ENCODE results near the gene PPA1. TPM values are rescaled to one million over a fixed set of nuclear protein-coding genes. Genes with fewer than 3 reads are reported as not detected.

Gene PPA1
- total RNA-seq, 3 donors from 2014 or later (not counting 1 experiment from before 2014, with no cell fraction given) = 17.0 to 26.5 (median 19.2) TPM

DNA sequence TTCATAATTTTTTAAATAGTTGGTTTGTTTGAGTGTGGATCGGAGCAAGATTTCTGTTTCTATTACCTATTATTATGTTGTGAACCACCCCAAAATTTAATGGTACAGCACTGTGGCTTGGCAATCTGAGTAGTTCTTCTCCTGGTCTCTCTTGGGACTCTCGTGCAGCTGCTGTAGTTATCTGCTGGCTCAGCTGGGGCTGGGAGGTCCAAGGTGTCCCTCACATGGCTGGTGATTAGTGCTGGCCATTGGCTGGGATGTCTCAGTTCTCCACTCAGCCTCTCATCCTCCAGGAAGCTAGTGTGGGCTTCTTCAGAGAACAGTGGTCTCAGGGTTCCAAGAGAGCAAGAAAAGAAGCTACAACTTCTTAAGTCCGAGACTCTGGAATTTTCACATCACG lies 35.1 kb upstream of the PPA1 start:
- Mint-ChIP-seq H3K27ac (no peak overlapping the region), H3K27me3 (ENCODE audit: low read depth in 2 of 2) (peaks cover 17 to 26% of the 10 kb centered on the region in 2 donors), H3K4me3 (no peak overlapping the region), H3K9me3 (no peaks in the 10 kb centered on the region), H3K36me3 (no peaks in the 10 kb centered on the region), H3K4me1 (no peaks in the 10 kb centered on the region)
- DNase-seq = no peak
- 90% methylated on average over 4 of the region's 4 CpGs for WGBS (ENCODE audit: insufficient coverage)
- ATAC-seq = no peak
- H3K4me3 ChIP-seq (ENCODE audit: low read length) = no peak overlapping the region
- intact Hi-C loops (cut with micrococcal nuclease) = no loop called here
- H3K27ac ChIP-seq (ENCODE audit: low read length) = no peak overlapping the region
- H3K36me3 ChIP-seq (ENCODE audit: control insufficient read depth, insufficient read depth, low read length) = no peaks in the 10 kb centered on the region
- H3K9me3 ChIP-seq (ENCODE audit: control insufficient read depth, insufficient read depth, low read length) = no peaks in the 10 kb centered on the region
- peaks cover 5% of the 10 kb centered on the region for H3K4me1 ChIP-seq (ENCODE audit: control insufficient read depth, insufficient read depth, low read length)
- no peaks in the 10 kb centered on the region for H3K27me3 ChIP-seq (ENCODE audit: control insufficient read depth, insufficient read depth, low read length)
- TF ChIP-seq, protein P1, sequence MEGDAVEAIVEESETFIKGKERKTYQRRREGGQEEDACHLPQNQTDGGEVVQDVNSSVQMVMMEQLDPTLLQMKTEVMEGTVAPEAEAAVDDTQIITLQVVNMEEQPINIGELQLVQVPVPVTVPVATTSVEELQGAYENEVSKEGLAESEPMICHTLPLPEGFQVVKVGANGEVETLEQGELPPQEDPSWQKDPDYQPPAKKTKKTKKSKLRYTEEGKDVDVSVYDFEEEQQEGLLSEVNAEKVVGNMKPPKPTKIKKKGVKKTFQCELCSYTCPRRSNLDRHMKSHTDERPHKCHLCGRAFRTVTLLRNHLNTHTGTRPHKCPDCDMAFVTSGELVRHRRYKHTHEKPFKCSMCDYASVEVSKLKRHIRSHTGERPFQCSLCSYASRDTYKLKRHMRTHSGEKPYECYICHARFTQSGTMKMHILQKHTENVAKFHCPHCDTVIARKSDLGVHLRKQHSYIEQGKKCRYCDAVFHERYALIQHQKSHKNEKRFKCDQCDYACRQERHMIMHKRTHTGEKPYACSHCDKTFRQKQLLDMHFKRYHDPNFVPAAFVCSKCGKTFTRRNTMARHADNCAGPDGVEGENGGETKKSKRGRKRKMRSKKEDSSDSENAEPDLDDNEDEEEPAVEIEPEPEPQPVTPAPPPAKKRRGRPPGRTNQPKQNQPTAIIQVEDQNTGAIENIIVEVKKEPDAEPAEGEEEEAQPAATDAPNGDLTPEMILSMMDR (IDR thresholded peaks at IDR 0.05) = no peak

DNA sequence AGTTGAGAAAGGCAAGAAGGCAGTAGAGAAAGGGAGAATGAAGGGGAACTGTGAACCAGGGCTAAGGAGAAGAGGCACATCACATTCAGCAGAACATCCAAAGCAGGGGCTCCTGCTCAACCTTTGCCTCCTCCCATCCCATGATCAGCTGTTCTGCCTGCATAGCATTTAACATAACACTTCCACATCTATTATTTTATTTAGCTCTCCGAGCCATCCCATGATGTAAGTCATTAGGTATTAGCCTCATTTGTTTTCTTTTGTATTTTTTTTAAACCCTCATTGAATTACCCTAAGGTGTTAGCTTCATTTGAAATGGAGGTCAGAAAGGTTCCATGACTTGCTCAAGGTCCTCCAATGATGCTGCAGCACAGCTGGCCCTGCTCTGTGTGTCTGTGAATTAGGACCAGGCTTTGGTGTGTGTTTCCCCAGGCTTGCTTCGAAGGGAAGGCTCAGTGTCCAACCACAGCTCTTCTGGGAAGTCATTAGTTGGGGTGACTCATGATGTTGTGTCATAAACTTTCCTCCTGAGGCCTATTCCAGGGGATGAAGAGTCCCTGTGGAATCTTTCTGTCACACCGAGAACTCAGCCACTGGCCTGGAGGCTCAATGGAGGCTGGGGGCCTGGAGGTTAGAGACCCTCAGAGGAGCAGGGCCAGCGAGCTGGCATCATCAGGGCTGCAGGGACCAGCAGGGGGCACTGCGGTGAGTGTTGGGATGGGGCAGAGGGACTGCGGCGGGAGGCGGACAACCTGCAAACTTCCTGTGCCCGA lies 34.1 kb upstream of the PPA1 start:
- Histone ChIP-seq H3K4me1 (ENCODE audit: control insufficient read depth, insufficient read depth, low read length) (peaks cover 1% of the 10 kb centered on the region), H3K4me3 (ENCODE audit: low read length) (no peak overlapping the region), H3K36me3 (ENCODE audit: control insufficient read depth, insufficient read depth, low read length) (no peaks in the 10 kb centered on the region), H3K27me3 (ENCODE audit: control insufficient read depth, insufficient read depth, low read length) (no peaks in the 10 kb centered on the region), H3K9me3 (ENCODE audit: control insufficient read depth, insufficient read depth, low read length) (no peaks in the 10 kb centered on the region), H3K27ac (ENCODE audit: low read length) (no peak overlapping the region)
- no peaks in the 10 kb centered on the region for H3K36me3 Mint-ChIP-seq
- WGBS (ENCODE audit: insufficient coverage) = 65% methylated on average over 8 of the region's 9 CpGs
- H3K27ac Mint-ChIP-seq = no peak overlapping the region
- TF ChIP-seq, protein P1 (IDR thresholded peaks at IDR 0.05) = no peak
- H3K4me1 Mint-ChIP-seq = no peaks in the 10 kb centered on the region
- H3K4me3 Mint-ChIP-seq = no peak overlapping the region
- peaks cover 21 to 26% of the 10 kb centered on the region in 2 donors for H3K27me3 Mint-ChIP-seq (ENCODE audit: low read depth in 2 of 2)
- H3K9me3 Mint-ChIP-seq = no peaks in the 10 kb centered on the region
- intact Hi-C loops (cut with micrococcal nuclease) = no loop called here
- DNase-seq (peak in 1 of 2 donors; percentile 14), ATAC-seq (peak in 1 of 3 donors; percentile 37)

DNA sequence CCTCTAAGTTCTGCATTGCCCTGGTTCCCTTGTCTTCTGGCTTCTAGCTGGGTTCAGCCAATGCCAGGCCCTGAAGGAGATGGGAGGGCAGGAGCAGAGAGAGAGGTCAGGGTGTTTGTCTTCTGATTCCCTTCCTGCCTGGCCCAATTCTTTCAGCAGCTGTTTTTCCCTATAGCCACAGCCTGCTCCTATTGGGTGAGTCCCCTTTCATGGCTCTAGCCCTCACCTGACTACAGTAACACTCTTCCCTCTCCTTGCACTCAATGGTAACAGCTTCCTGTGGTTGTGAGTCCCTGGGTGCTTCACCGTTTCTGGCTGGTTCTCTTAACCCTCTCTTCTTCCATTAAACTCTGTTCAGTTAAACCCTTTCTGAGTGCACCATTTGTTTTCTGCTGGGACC lies 33.5 kb upstream of the PPA1 start:
- ATAC-seq = no peak
- Histone ChIP-seq H3K36me3 (ENCODE audit: control insufficient read depth, insufficient read depth, low read length) (no peaks in the 10 kb centered on the region), H3K4me1 (ENCODE audit: control insufficient read depth, insufficient read depth, low read length) (no peaks in the 10 kb centered on the region), H3K27me3 (ENCODE audit: control insufficient read depth, insufficient read depth, low read length) (no peaks in the 10 kb centered on the region), H3K27ac (ENCODE audit: low read length) (no peak overlapping the region), H3K9me3 (ENCODE audit: control insufficient read depth, insufficient read depth, low read length) (no peaks in the 10 kb centered on the region), H3K4me3 (ENCODE audit: low read length) (no peak overlapping the region)
- 22% methylated on average over 1 of the region's 1 CpG for WGBS (ENCODE audit: insufficient coverage)
- Mint-ChIP-seq H3K27me3 (ENCODE audit: low read depth in 2 of 2) (peaks cover 26 to 28% of the 10 kb centered on the region in 2 donors), H3K4me3 (no peak overlapping the region), H3K27ac (no peak overlapping the region), H3K36me3 (no peaks in the 10 kb centered on the region), H3K4me1 (no peaks in the 10 kb centered on the region), H3K9me3 (no peaks in the 10 kb centered on the region)
- TF ChIP-seq, protein P1 (IDR thresholded peaks at IDR 0.05) = no peak
- intact Hi-C loops (cut with micrococcal nuclease) = no loop called here
- no peak for DNase-seq

DNA sequence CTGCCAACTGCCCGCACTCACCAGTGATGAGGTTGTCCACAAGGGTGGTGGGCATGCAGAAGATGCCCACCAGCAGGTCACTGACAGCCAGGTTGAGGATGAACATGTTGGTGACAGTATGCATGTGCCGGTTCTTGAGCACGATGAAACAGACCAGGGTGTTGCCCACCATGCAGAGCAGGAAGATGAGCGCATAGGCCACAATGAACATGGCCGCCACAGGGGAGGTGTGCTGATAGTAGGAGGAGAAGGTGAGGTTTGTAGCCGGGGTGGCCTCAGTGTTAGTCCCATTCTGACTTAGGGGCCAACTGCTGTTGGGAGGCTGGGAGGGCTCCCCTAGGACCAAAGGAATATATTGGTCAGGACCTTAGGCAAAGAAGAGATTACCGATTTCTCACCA lies 32.8 kb upstream of the PPA1 start:
- Histone ChIP-seq H3K4me3 (ENCODE audit: low read length) (no peak overlapping the region), H3K27ac (ENCODE audit: low read length) (no peak overlapping the region), H3K4me1 (ENCODE audit: control insufficient read depth, insufficient read depth, low read length) (no peaks in the 10 kb centered on the region), H3K9me3 (ENCODE audit: control insufficient read depth, insufficient read depth, low read length) (no peaks in the 10 kb centered on the region), H3K27me3 (ENCODE audit: control insufficient read depth, insufficient read depth, low read length) (no peaks in the 10 kb centered on the region), H3K36me3 (ENCODE audit: control insufficient read depth, insufficient read depth, low read length) (no peaks in the 10 kb centered on the region)
- DNase-seq (no peak), ATAC-seq (no peak)
- no peaks in the 10 kb centered on the region for H3K4me1 Mint-ChIP-seq
- H3K9me3 Mint-ChIP-seq = peaks cover 2% of the 10 kb centered on the region in 2 donors
- WGBS (ENCODE audit: insufficient coverage) = 96% methylated on average over 7 of the region's 7 CpGs
- H3K36me3 Mint-ChIP-seq = no peaks in the 10 kb centered on the region
- H3K27ac Mint-ChIP-seq = no peak overlapping the region
- H3K27me3 Mint-ChIP-seq (ENCODE audit: low read depth in 2 of 2) = peaks cover 29 to 34% of the 10 kb centered on the region in 2 donors
- intact Hi-C loops (cut with micrococcal nuclease) = no loop called here
- H3K4me3 Mint-ChIP-seq = no peak overlapping the region
- TF ChIP-seq, protein P1 (IDR thresholded peaks at IDR 0.05) = no peak
